Mesothelial cell of epicardium (in vitro differentiated cells): Measurements from ENCODE around the gene TSPAN12. TPM values are rescaled to one million over a fixed set of nuclear protein-coding genes. Genes with fewer than 3 reads are reported as not detected.

ENCODE experiments used
- DNase-seq, 2 experiments: peaks; one replicate each; pipeline ENCODE4 v3.0.0; 2021; ENCODE audit warnings: low spot score in 2 of 2; ENCODE audit not compliant: unreplicated experiment in 2 of 2
- H3K27ac Mint-ChIP-seq: 2 replicates; pipeline ENCODE4 v1.8.0; 2021; ENCODE audit warnings: mixed read lengths
- H3K27me3 Mint-ChIP-seq: 2 replicates; pipeline ENCODE4 v1.8.0; 2021; ENCODE audit warnings: low read depth, mixed read lengths
- H3K36me3 Mint-ChIP-seq: 2 replicates; pipeline ENCODE4 v1.8.0; 2021; ENCODE audit warnings: mixed read lengths
- H3K4me1 Mint-ChIP-seq: 2 replicates; pipeline ENCODE4 v1.8.0; 2021; ENCODE audit warnings: mixed read lengths
- H3K4me3 Mint-ChIP-seq: 2 replicates; pipeline ENCODE4 v1.8.0; 2021; ENCODE audit warnings: mild to moderate bottlenecking, moderate library complexity, mixed read lengths
- H3K9me3 Mint-ChIP-seq: 2 replicates; pipeline ENCODE4 v1.8.0; 2021; ENCODE audit warnings: mixed read lengths
- CTCF ChIP-seq: fragments of 200-600 bp; sonication (generic); IDR thresholded peaks from one replicate; pipeline ENCODE4 v1.5.0; 2021; ENCODE audit warnings: antibody characterized with exemption; ENCODE audit not compliant: unreplicated experiment
- total RNA-seq: library from RNA; stranded (reverse); gene quantifications from 3 replicates; pipeline ENCODE4 v1.2.1, GENCODE V29; 2021

The TSPAN12 gene
- total RNA-seq, 1 donor from 2014 or later = 7.3 TPM

GRCh38 chr7:120864141-120864900, 6.4 kb upstream of the TSPAN12 start:
- Mint-ChIP-seq H3K36me3 (no peaks in the 10 kb centered on the region), H3K27me3 (peaks cover 2% of the 10 kb centered on the region), H3K9me3 (no peaks in the 10 kb centered on the region), H3K4me1 (peaks cover 11% of the 10 kb centered on the region), H3K27ac (no peak overlapping the region), H3K4me3 (no peak overlapping the region)
- no peak for DNase-seq
- no peak for TF ChIP-seq CTCF

GRCh38 chr7:120862987-120863590, 5.1 kb upstream of the TSPAN12 start:
- Mint-ChIP-seq H3K27ac (no peak overlapping the region), H3K36me3 (no peaks in the 10 kb centered on the region), H3K27me3 (peaks cover 2% of the 10 kb centered on the region), H3K4me3 (no peak overlapping the region), H3K4me1 (peaks cover 17% of the 10 kb centered on the region), H3K9me3 (no peaks in the 10 kb centered on the region)
- no peak for DNase-seq
- TF ChIP-seq CTCF = no peak

DNA sequence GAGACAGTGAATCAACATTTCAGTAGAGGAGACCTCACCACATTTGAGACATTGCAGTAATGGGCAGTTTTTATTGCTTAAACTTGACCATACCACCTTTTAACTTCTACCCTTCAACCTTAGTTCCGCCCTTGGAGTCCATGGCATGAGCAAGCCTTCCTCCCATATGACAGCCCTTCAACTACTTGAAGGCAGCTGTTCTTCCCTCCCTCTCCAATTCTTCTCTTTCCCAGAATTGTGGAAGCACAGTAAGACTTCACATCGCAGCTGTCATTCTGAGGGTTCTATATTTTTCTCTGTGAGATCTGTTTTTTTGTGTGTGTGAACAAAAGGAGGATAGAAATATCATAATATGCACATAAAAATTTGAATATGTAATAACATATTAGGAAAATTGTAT, 2.2 kb upstream of the TSPAN12 start:
- peaks cover 2% of the 10 kb centered on the region for H3K27me3 Mint-ChIP-seq
- no peak for DNase-seq
- H3K4me1 Mint-ChIP-seq = peaks cover 25% of the 10 kb centered on the region
- no peaks in the 10 kb centered on the region for H3K36me3 Mint-ChIP-seq
- TF ChIP-seq CTCF = no peak
- H3K4me3 Mint-ChIP-seq = no peak overlapping the region
- H3K9me3 Mint-ChIP-seq = no peaks in the 10 kb centered on the region
- H3K27ac Mint-ChIP-seq = no peak overlapping the region

DNA sequence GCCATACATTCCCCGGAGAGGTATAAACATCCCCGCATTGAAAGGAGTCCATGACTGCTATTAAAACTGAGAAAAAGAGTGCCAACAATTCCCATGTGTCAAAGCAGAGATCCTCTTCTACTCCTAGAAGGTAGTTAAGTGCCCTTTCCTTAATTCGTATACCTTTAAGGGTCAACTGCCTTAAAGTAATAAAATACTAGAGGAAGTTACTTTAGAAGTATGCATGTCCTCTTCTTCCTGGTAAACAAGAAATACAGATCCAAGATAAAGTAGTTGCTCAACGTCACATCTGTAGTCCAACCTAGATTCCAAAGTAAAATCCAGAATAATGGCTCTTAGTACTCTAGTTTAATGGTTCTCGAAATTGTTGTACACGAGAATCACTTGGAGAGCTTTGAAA, 1.5 kb upstream of the TSPAN12 start:
- peaks cover 2% of the 10 kb centered on the region for H3K27me3 Mint-ChIP-seq
- no peak for DNase-seq
- H3K27ac Mint-ChIP-seq = no peak overlapping the region
- TF ChIP-seq CTCF = no peak
- H3K4me1 Mint-ChIP-seq = peaks cover 21% of the 10 kb centered on the region
- no peak overlapping the region for H3K4me3 Mint-ChIP-seq
- no peaks in the 10 kb centered on the region for H3K9me3 Mint-ChIP-seq
- H3K36me3 Mint-ChIP-seq = no peaks in the 10 kb centered on the region

DNA sequence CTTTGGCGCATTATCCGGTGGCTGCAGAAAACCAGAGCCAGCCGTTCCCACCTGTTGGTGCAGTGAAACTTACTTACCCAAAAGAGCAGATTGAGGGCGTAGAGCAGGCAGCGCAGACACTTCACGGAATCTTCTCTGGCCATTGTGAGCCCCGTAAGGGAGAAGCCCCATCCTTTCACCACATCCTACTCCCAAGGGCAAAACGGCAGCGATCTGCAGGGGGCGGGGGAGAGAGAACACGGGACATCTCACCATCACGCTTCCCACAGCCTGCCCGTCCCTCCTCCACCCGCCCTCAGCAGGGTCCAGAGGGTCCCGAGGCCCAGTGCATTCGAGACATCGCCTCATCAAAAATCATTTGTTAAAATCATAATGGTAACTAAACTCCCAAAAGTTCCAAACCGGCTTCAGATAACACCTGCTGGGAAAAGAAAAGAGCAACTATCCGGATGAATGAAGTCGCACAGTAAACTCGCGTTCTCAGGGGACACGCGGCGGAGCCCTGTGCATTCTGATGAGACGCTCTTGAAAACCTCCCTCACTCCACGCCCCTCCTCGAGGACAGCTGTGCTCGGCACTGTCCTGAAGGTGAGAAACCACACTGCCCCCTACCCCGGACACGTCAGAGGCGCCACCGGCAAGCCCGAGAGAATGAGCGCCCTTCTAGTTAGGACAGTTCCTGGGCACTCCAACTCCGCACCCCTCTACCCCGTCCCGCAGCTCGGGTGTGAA, 1.2 kb downstream of the TSPAN12 start:
- H3K27me3 Mint-ChIP-seq = peaks cover 2% of the 10 kb centered on the region
- TF ChIP-seq CTCF = no peak
- DNase-seq = peak; percentile 25 to 48
- H3K4me3 Mint-ChIP-seq = peak overlapping the region; percentile 96
- H3K27ac Mint-ChIP-seq = peak overlapping the region; percentile 83
- peaks cover 2% of the 10 kb centered on the region for H3K36me3 Mint-ChIP-seq
- H3K9me3 Mint-ChIP-seq = no peaks in the 10 kb centered on the region
- H3K4me1 Mint-ChIP-seq = peaks cover 19% of the 10 kb centered on the region
